HepG2 (cell line): ENCODE measurements around the gene MED28. TPM values are rescaled to one million over a fixed set of nuclear protein-coding genes. Genes with fewer than 3 reads are reported as not detected.

ENCODE experiments used
- ARID2 ChIP-seq: sonication (generic); formaldehyde crosslinking; IDR thresholded peaks from 2 replicates; pipeline ENCODE4 v1.8.1; 2022; ENCODE audit warnings: mild to moderate bottlenecking, missing genetic modification reagents, borderline replicate concordance
- ATF7-NPFF ChIP-seq: sonication (generic); formaldehyde crosslinking; IDR thresholded peaks from 2 replicates; pipeline ENCODE4 v1.8.1; 2023; ENCODE audit warnings: mild to moderate bottlenecking, low read depth, missing genetic modification reagents, moderate library complexity
- EED ChIP-seq: sonication (generic); formaldehyde crosslinking; IDR thresholded peaks from 2 replicates; pipeline ENCODE4 v1.5.0; 2020; ENCODE audit warnings: mild to moderate bottlenecking, missing genetic modification reagents
- FOXJ3 ChIP-seq: sonication (generic); formaldehyde crosslinking; IDR thresholded peaks from 2 replicates; pipeline ENCODE4 v1.4.0; 2020; ENCODE audit warnings: missing genetic modification reagents, mild to moderate bottlenecking, borderline replicate concordance
- GMEB1 ChIP-seq: sonication (generic); formaldehyde crosslinking; IDR thresholded peaks from 2 replicates; pipeline ENCODE4 v1.5.1; 2020; ENCODE audit warnings: missing genetic modification reagents, mild to moderate bottlenecking, borderline replicate concordance
- HINFP ChIP-seq: sonication (generic); formaldehyde crosslinking; IDR thresholded peaks from 2 replicates; pipeline ENCODE4 v1.4.0; 2020; ENCODE audit warnings: low read depth, mild to moderate bottlenecking, missing genetic modification reagents
- NFRKB ChIP-seq: fragments of 450-650 bp; IDR thresholded peaks from 2 replicates; pipeline ENCODE4 v1.6.1; 2017
- NFYC ChIP-seq: IDR thresholded peaks from 2 replicates; pipeline ENCODE4 v1.6.1; 2016; ENCODE audit warnings: missing genetic modification reagents, missing compliant biosample characterization
- NPAS2 ChIP-seq: sonication (generic); formaldehyde crosslinking; IDR thresholded peaks from 2 replicates; pipeline ENCODE4 v1.8.0; 2022; ENCODE audit warnings: mild to moderate bottlenecking, missing genetic modification reagents, borderline replicate concordance
- PTBP1 ChIP-seq: fragments of 200-400 bp; formaldehyde crosslinking; IDR thresholded peaks from 2 replicates; pipeline ENCODE4 v1.6.1; 2018; ENCODE audit warnings: low read length, low read depth; ENCODE audit not compliant: poor library complexity, severe bottlenecking
- REPIN1 ChIP-seq: sonication (generic); formaldehyde crosslinking; IDR thresholded peaks from 2 replicates; pipeline ENCODE4 v1.8.0; 2022; ENCODE audit warnings: missing genetic modification reagents, low read depth, mild to moderate bottlenecking, borderline replicate concordance
- TAF15 ChIP-seq: fragments of 200-400 bp; formaldehyde crosslinking; IDR thresholded peaks from one replicate; pipeline ENCODE4 v1.6.1; 2018; ENCODE audit warnings: mild to moderate bottlenecking, low read depth, low read length; ENCODE audit not compliant: poor library complexity, severe bottlenecking
- TOPORS ChIP-seq: sonication (generic); formaldehyde crosslinking; IDR thresholded peaks from 2 replicates; pipeline ENCODE4 v1.8.0; 2023; ENCODE audit warnings: mild to moderate bottlenecking, missing genetic modification reagents
- WIZ ChIP-seq: sonication (generic); formaldehyde crosslinking; IDR thresholded peaks from 2 replicates; pipeline ENCODE4 v1.5.1; 2020; ENCODE audit warnings: mild to moderate bottlenecking, missing genetic modification reagents
- ZBTB34 ChIP-seq: sonication (generic); formaldehyde crosslinking; IDR thresholded peaks from 2 replicates; pipeline ENCODE4 v1.8.0; 2022; ENCODE audit warnings: mild to moderate bottlenecking, missing genetic modification reagents
- ZBTB7A ChIP-seq: sonication (generic); formaldehyde crosslinking; IDR thresholded peaks from 2 replicates; pipeline ENCODE4 v1.8.0; 2022; ENCODE audit warnings: mild to moderate bottlenecking, missing genetic modification reagents
- ZMYM4 ChIP-seq: sonication (generic); formaldehyde crosslinking; IDR thresholded peaks from 2 replicates; pipeline ENCODE4 v1.8.1; 2023; ENCODE audit warnings: mild to moderate bottlenecking, missing genetic modification reagents
- ZNF350 ChIP-seq: sonication (generic); formaldehyde crosslinking; IDR thresholded peaks from 2 replicates; pipeline ENCODE4 v1.4.0; 2020; ENCODE audit warnings: mild to moderate bottlenecking, low read depth, missing genetic modification reagents, borderline replicate concordance
- ZNF414 ChIP-seq: sonication (generic); formaldehyde crosslinking; IDR thresholded peaks from 2 replicates; pipeline ENCODE4 v1.5.0; 2020; ENCODE audit warnings: missing genetic modification reagents
- ZNF432 ChIP-seq: sonication (generic); formaldehyde crosslinking; IDR thresholded peaks from 2 replicates; pipeline ENCODE4 v1.5.0; 2020; ENCODE audit warnings: missing genetic modification reagents, mild to moderate bottlenecking, borderline replicate concordance
- ZNF577 ChIP-seq: sonication (generic); formaldehyde crosslinking; IDR thresholded peaks from 2 replicates; pipeline ENCODE4 v1.4.0; 2020; ENCODE audit warnings: mild to moderate bottlenecking, low read depth, missing genetic modification reagents, borderline replicate concordance
- ZNF614 ChIP-seq: IDR thresholded peaks from 2 replicates; pipeline ENCODE4 v1.6.1; 2018; ENCODE audit warnings: missing biosample characterization, missing genetic modification reagents, inconsistent platforms, borderline replicate concordance
- ZNF761 ChIP-seq: sonication (generic); formaldehyde crosslinking; conservative IDR thresholded peaks from 2 replicates; pipeline ENCODE4 v1.4.0; 2020; ENCODE audit warnings: mild to moderate bottlenecking, missing genetic modification reagents
- ZNF775 ChIP-seq: sonication (generic); formaldehyde crosslinking; IDR thresholded peaks from 2 replicates; pipeline ENCODE4 v1.4.0; 2020; ENCODE audit warnings: missing genetic modification reagents, mild to moderate bottlenecking, moderate library complexity, borderline replicate concordance
- polyA plus RNA-seq, 8 experiments: library from polyadenylated mRNA; depleted of rRNA in 3 of 8; stranded (reverse) in 7 of 8; unstranded in 1 of 8; fragments of >200 nt; fragmentation: Illumina TruSeq in 4 of 8; extraction: Trizol in 4 of 8; gene quantifications; 2 replicates each; pipeline versions ENCODE4 v1.2.1 to v1.2.3, GENCODE V29; 2011 to 2016; ENCODE audit warnings: low read depth in 4 of 8, missing spikeins in 1 of 8, mixed read lengths in 1 of 8; ENCODE audit not compliant: insufficient read depth in 1 of 8
- total RNA-seq, 5 experiments: library from RNA; depleted of rRNA; stranded (reverse); fragments of >200 nt; fragmentation: Illumina TruSeq; extraction: Trizol; gene quantifications; 2 replicates each; pipeline ENCODE4 v1.2.3, GENCODE V29; 2016; ENCODE audit warnings: low read depth in 1 of 5

Gene MED28
- total and polyA plus RNA-seq, 2 of the 13 experiments (the other 11 are each of a cell fraction or from before 2014, with no cell fraction given) = 41.3 to 65.7 TPM

- TF ChIP-seq TAF15 = no peak
- peak; percentile 46; the same call in 1 of the 2 replicates for TF ChIP-seq ZNF350 (CRISPR knock-in tag)
- TF ChIP-seq EED = peak; percentile 56; the same call in 1 of the 2 replicates
- TF ChIP-seq FOXJ3 (CRISPR knock-in tag) = 0 out of 2 replicates have a peak, but pooled peaks have one; percentile 14
- no peak for TF ChIP-seq ATF7-NPFF (CRISPR knock-in tag)
- TF ChIP-seq NFYC (CRISPR knock-in tag) = no peak
- TF ChIP-seq ZNF775 (CRISPR knock-in tag) = no peak
- no peak for TF ChIP-seq ZNF432
- TF ChIP-seq ZNF614 = no peak
- no peak for TF ChIP-seq NPAS2 (CRISPR knock-in tag)
- TF ChIP-seq PTBP1 = no peak
- no peak for TF ChIP-seq NFRKB
- peak; percentile 43; the same call in 1 of the 2 replicates for TF ChIP-seq ZMYM4 (CRISPR knock-in tag)
- TF ChIP-seq HINFP (CRISPR knock-in tag) = no peak
- TF ChIP-seq ZNF761 (CRISPR knock-in tag) = 0 out of 2 replicates have a peak, but pooled peaks have one; percentile 24
- no peak for TF ChIP-seq TOPORS
- no peak for TF ChIP-seq ZBTB7A (CRISPR knock-in tag)
- no peak for TF ChIP-seq ZNF577 (CRISPR knock-in tag)
- TF ChIP-seq WIZ (CRISPR knock-in tag) = no peak
- TF ChIP-seq ZBTB34 (CRISPR knock-in tag) = no peak
- peak; percentile 40; the same call in 1 of the 2 replicates for TF ChIP-seq GMEB1 (CRISPR knock-in tag)
- no peak for TF ChIP-seq REPIN1 (CRISPR knock-in tag)
- TF ChIP-seq ZNF414 (CRISPR knock-in tag) = no peak
- no peak for TF ChIP-seq ARID2 (CRISPR knock-in tag)
Measured at GRCh38 chr4:17614416-17615299, at the start of gene MED28 (continued).
